Measurements from ENCODE around the gene PRDM10. TPM values are rescaled to one million over a fixed set of nuclear protein-coding genes. Genes with fewer than 3 reads are reported as not detected.

The PRDM10 gene
- polyA plus RNA-seq, 1 donor from 2014 or later = 13.7 TPM

DNA sequence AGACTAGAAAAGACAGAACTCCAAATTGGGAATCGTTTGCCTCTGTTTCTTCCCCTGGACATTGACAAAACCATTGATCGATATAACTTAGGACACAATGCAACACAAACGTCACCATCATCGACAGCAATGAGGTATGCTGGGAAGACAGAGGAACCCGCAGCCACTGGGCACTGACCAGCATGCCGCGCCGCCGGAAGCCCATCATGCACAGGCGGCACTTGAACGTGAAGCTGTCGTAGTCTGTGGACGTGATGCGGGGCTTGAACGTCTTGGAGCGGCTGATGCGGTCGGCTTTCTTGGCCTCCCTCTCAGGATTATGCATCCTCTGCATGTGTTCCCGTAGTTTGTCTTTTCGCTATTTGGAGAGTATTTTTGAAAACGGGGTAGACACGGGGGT lies 84.3 kb downstream of the PRDM10 start:
- no peaks in the 10 kb centered on the region for H4K20me1 ChIP-seq (ENCODE audit: insufficient read depth)
- no peaks in the 10 kb centered on the region for H3F3A ChIP-seq (ENCODE audit: insufficient read depth, low read length, poor library complexity, severe bottlenecking)
- H3K27ac ChIP-seq (ENCODE audit: low read length) = no peak overlapping the region
- H3K9me3 ChIP-seq (ENCODE audit: low read length) = no peaks in the 10 kb centered on the region
- H3K36me3 ChIP-seq (ENCODE audit: insufficient read depth, low read length) = peaks cover 9% of the 10 kb centered on the region
- H3K79me2 ChIP-seq (replicated peaks; ENCODE audit: insufficient read depth, low read length) = no peaks in the 10 kb centered on the region
- H2AFZ ChIP-seq (ENCODE audit: low read depth, low read length) = no peak overlapping the region
- no peaks in the 10 kb centered on the region for H3K27me3 ChIP-seq (ENCODE audit: insufficient read depth, low read depth, low read length)
- H3K9ac ChIP-seq (ENCODE audit: low read length) = no peak overlapping the region
- no peak overlapping the region for H3K4me2 ChIP-seq (ENCODE audit: low read length)
- TF ChIP-seq, protein P1, sequence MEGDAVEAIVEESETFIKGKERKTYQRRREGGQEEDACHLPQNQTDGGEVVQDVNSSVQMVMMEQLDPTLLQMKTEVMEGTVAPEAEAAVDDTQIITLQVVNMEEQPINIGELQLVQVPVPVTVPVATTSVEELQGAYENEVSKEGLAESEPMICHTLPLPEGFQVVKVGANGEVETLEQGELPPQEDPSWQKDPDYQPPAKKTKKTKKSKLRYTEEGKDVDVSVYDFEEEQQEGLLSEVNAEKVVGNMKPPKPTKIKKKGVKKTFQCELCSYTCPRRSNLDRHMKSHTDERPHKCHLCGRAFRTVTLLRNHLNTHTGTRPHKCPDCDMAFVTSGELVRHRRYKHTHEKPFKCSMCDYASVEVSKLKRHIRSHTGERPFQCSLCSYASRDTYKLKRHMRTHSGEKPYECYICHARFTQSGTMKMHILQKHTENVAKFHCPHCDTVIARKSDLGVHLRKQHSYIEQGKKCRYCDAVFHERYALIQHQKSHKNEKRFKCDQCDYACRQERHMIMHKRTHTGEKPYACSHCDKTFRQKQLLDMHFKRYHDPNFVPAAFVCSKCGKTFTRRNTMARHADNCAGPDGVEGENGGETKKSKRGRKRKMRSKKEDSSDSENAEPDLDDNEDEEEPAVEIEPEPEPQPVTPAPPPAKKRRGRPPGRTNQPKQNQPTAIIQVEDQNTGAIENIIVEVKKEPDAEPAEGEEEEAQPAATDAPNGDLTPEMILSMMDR (IDR thresholded peaks at IDR 0.05; ENCODE audit: poor library complexity, severe bottlenecking) = no peak
- TF ChIP-seq EP300 (conservative IDR thresholded peaks at IDR 0.05; ENCODE audit: poor library complexity, severe bottlenecking) (no peak), POLR2AphosphoS5 (IDR thresholded peaks at IDR 0.05) (no peak), TAF1 (IDR thresholded peaks at IDR 0.05; ENCODE audit: low read depth) (no peak), EZH2 (IDR thresholded peaks at IDR 0.05; ENCODE audit: borderline replicate concordance, insufficient read depth, low read length, poor library complexity, severe bottlenecking) (no peak), RAD21 (conservative IDR thresholded peaks at IDR 0.05) (no peak), MXI1 (conservative IDR thresholded peaks at IDR 0.05; ENCODE audit: poor library complexity, severe bottlenecking) (no peak)
- TF ChIP-seq, protein P2, sequence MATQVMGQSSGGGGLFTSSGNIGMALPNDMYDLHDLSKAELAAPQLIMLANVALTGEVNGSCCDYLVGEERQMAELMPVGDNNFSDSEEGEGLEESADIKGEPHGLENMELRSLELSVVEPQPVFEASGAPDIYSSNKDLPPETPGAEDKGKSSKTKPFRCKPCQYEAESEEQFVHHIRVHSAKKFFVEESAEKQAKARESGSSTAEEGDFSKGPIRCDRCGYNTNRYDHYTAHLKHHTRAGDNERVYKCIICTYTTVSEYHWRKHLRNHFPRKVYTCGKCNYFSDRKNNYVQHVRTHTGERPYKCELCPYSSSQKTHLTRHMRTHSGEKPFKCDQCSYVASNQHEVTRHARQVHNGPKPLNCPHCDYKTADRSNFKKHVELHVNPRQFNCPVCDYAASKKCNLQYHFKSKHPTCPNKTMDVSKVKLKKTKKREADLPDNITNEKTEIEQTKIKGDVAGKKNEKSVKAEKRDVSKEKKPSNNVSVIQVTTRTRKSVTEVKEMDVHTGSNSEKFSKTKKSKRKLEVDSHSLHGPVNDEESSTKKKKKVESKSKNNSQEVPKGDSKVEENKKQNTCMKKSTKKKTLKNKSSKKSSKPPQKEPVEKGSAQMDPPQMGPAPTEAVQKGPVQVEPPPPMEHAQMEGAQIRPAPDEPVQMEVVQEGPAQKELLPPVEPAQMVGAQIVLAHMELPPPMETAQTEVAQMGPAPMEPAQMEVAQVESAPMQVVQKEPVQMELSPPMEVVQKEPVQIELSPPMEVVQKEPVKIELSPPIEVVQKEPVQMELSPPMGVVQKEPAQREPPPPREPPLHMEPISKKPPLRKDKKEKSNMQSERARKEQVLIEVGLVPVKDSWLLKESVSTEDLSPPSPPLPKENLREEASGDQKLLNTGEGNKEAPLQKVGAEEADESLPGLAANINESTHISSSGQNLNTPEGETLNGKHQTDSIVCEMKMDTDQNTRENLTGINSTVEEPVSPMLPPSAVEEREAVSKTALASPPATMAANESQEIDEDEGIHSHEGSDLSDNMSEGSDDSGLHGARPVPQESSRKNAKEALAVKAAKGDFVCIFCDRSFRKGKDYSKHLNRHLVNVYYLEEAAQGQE (IDR thresholded peaks at IDR 0.05; ENCODE audit: borderline replicate concordance) = no peak
- H3K4me3 ChIP-seq (ENCODE audit: low read length) = no peak overlapping the region
- H3K9me2 ChIP-seq (ENCODE audit: insufficient read depth, low read length) = no peaks in the 10 kb centered on the region

GRCh38 chr11:129917231-129917630 lies 85.4 kb downstream of the PRDM10 start:
- H3K4me2 ChIP-seq (ENCODE audit: low read length) = no peak overlapping the region
- no peaks in the 10 kb centered on the region for H3K9me3 ChIP-seq (ENCODE audit: low read length)
- TF ChIP-seq SMC3 (conservative IDR thresholded peaks at IDR 0.05; ENCODE audit: poor library complexity) (no peak), EZH2 (IDR thresholded peaks at IDR 0.05; ENCODE audit: borderline replicate concordance, insufficient read depth, low read length, poor library complexity, severe bottlenecking) (no peak), POLR2AphosphoS5 (IDR thresholded peaks at IDR 0.05) (no peak), TAF1 (IDR thresholded peaks at IDR 0.05; ENCODE audit: low read depth) (no peak), MXI1 (conservative IDR thresholded peaks at IDR 0.05; ENCODE audit: poor library complexity, severe bottlenecking) (no peak), EP300 (conservative IDR thresholded peaks at IDR 0.05; ENCODE audit: poor library complexity, severe bottlenecking) (no peak), RAD21 (conservative IDR thresholded peaks at IDR 0.05) (no peak)
- TF ChIP-seq, protein P1 (IDR thresholded peaks at IDR 0.05; ENCODE audit: poor library complexity, severe bottlenecking) = no peak
- TF ChIP-seq, protein P2 (IDR thresholded peaks at IDR 0.05; ENCODE audit: borderline replicate concordance) = no peak
- H3K4me3 ChIP-seq (ENCODE audit: low read length) = no peak overlapping the region
- no peaks in the 10 kb centered on the region for H4K20me1 ChIP-seq (ENCODE audit: insufficient read depth)
- H3K36me3 ChIP-seq (ENCODE audit: insufficient read depth, low read length) = peaks cover 9% of the 10 kb centered on the region
- H3K27me3 ChIP-seq (ENCODE audit: insufficient read depth, low read depth, low read length) = no peaks in the 10 kb centered on the region
- no peaks in the 10 kb centered on the region for H3K9me2 ChIP-seq (ENCODE audit: insufficient read depth, low read length)
- no peaks in the 10 kb centered on the region for H3F3A ChIP-seq (ENCODE audit: insufficient read depth, low read length, poor library complexity, severe bottlenecking)
- no peaks in the 10 kb centered on the region for H3K79me2 ChIP-seq (replicated peaks; ENCODE audit: insufficient read depth, low read length)
- no peak overlapping the region for H3K27ac ChIP-seq (ENCODE audit: low read length)
- no peak overlapping the region for H3K9ac ChIP-seq (ENCODE audit: low read length)
- no peak overlapping the region for H2AFZ ChIP-seq (ENCODE audit: low read depth, low read length)
